CD4-positive, alpha-beta T cell treated with Interleukin-6 at 100 ng/mL for 8 hours (primary cell): ENCODE measurements around the gene CCDC178.
"Not testable (repeated sequence)": the region's sequence is repeated elsewhere in the genome, so short reads cannot be mapped to it uniquely, and the experiment has no call there.

ENCODE experiments used
- DNase-seq: peaks from one replicate; pipeline ENCODE4 v3.0.0-alpha.2; 2020; ENCODE audit warnings: mixed read lengths, low spot score

CCDC178 gene

GRCh38 chr18:33440060-33441043 is at the start of gene CCDC178:
Gene CCDC178 (minus strand): TSS chr18:33440721. CDS start chr18:33412088, 28,633 bp downstream.
- DNase-seq: no peak

- no peak for DNase-seq
Observed at GRCh38 chr18:33483908-33484307, 43.4 kb upstream of the CCDC178 start.

GRCh38 chr18:33472509-33472908 is 32.0 kb upstream of the CCDC178 start:
- DNase-seq: no peak

- DNase-seq: no peak
Observed at GRCh38 chr18:33470216-33470615, 29.7 kb upstream of the CCDC178 start.

GRCh38 chr18:33469699-33470098 is 29.2 kb upstream of the CCDC178 start:
- DNase-seq: no peak

- DNase-seq: no peak
Observed at GRCh38 chr18:33467531-33467930, 27.0 kb upstream of the CCDC178 start.

GRCh38 chr18:33466822-33467221 is 26.3 kb upstream of the CCDC178 start:
- no peak for DNase-seq

GRCh38 chr18:33460681-33461080 is 20.2 kb upstream of the CCDC178 start:
- no peak for DNase-seq

- DNase-seq: no peak
Observed at GRCh38 chr18:33459612-33460011, 19.1 kb upstream of the CCDC178 start.

GRCh38 chr18:33446604-33447003 is 6.1 kb upstream of the CCDC178 start:
- DNase-seq: no peak

GRCh38 chr18:33444709-33445108 is 4.2 kb upstream of the CCDC178 start:
- no peak for DNase-seq

- DNase-seq: no peak
Observed at GRCh38 chr18:33432857-33433256, 7.7 kb downstream of the CCDC178 start.

GRCh38 chr18:33427549-33427948 is 13.0 kb downstream of the CCDC178 start:
- DNase-seq: no peak

GRCh38 chr18:33424266-33424946 is 16.1 kb downstream of the CCDC178 start:
- DNase-seq: no peak

GRCh38 chr18:33421225-33421624 is 19.3 kb downstream of the CCDC178 start:
- DNase-seq: no peak

- no peak for DNase-seq
Observed at GRCh38 chr18:33404244-33404873, 36.2 kb downstream of the CCDC178 start.

- DNase-seq: not testable (repeated sequence)
Observed at GRCh38 chr18:33398939-33399338, 41.6 kb downstream of the CCDC178 start.

- no peak for DNase-seq
Observed at GRCh38 chr18:33375829-33376228, 64.7 kb downstream of the CCDC178 start.

- DNase-seq: no peak
Observed at GRCh38 chr18:33372442-33372841, 68.1 kb downstream of the CCDC178 start.

- DNase-seq: no peak
Observed at GRCh38 chr18:33369711-33370449, 70.6 kb downstream of the CCDC178 start.

GRCh38 chr18:33356735-33357134 is 83.8 kb downstream of the CCDC178 start:
- DNase-seq: no peak

- DNase-seq: no peak
Observed at GRCh38 chr18:33355756-33356155, 84.8 kb downstream of the CCDC178 start.
